ENCODE data around the gene RAD52.
A peak's percentile ranks its signal among the peaks of the same experiment; 100 is the strongest.

The RAD52 gene

GRCh38 chr12:912466-913235, 36.8 kb downstream of the RAD52 start:
- no peak for DNase-seq

GRCh38 chr12:911191-911826, 38.2 kb downstream of the RAD52 start:
- peak; percentile 30 to 42 for DNase-seq

- no peak for DNase-seq
Measured at GRCh38 chr12:910416-910815, 39.1 kb downstream of the RAD52 start.

- no peak for DNase-seq
Measured at GRCh38 chr12:909861-910260, 39.6 kb downstream of the RAD52 start.

- no peak for DNase-seq
Measured at GRCh38 chr12:907413-908185, 41.9 kb downstream of the RAD52 start.

GRCh38 chr12:906062-906585, 43.4 kb downstream of the RAD52 start:
- DNase-seq = no peak

GRCh38 chr12:905261-906031, 44.0 kb downstream of the RAD52 start:
- peak; percentile 23 to 67 for DNase-seq

GRCh38 chr12:904010-904414, 45.5 kb downstream of the RAD52 start:
- peak; percentile 16 to 19 for DNase-seq

GRCh38 chr12:903055-903454, 46.4 kb downstream of the RAD52 start:
- no peak for DNase-seq

- no peak for DNase-seq
Measured at GRCh38 chr12:902581-902980, 46.9 kb downstream of the RAD52 start.

- DNase-seq = no peak
Measured at GRCh38 chr12:897386-897785, 52.1 kb downstream of the RAD52 start.

GRCh38 chr12:896031-896430, 53.5 kb downstream of the RAD52 start:
- no peak for DNase-seq

- no peak for DNase-seq
Measured at GRCh38 chr12:894226-894625, 55.3 kb downstream of the RAD52 start.

- no peak for DNase-seq
Measured at GRCh38 chr12:886206-886605, 63.3 kb downstream of the RAD52 start.

- no peak for DNase-seq
Measured at GRCh38 chr12:885701-886100, 63.8 kb downstream of the RAD52 start.

- DNase-seq = no peak
Measured at GRCh38 chr12:884746-885414, 64.6 kb downstream of the RAD52 start.

GRCh38 chr12:880656-881055, 68.8 kb downstream of the RAD52 start:
- no peak for DNase-seq

GRCh38 chr12:879641-880040, 69.9 kb downstream of the RAD52 start:
- DNase-seq = no peak

- no peak for DNase-seq
Measured at GRCh38 chr12:873954-874353, 75.5 kb downstream of the RAD52 start.

- no peak for DNase-seq
Measured at GRCh38 chr12:870378-870777, 79.1 kb downstream of the RAD52 start.

- no peak for DNase-seq
Measured at GRCh38 chr12:868722-869121, 80.8 kb downstream of the RAD52 start.

- DNase-seq = no peak
Measured at GRCh38 chr12:867905-868304, 81.6 kb downstream of the RAD52 start.
